ENCODE results near the gene KCNS3. TPM values are rescaled to one million over a fixed set of nuclear protein-coding genes. Genes with fewer than 3 reads are reported as not detected.
A peak's percentile ranks its signal among the peaks of the same experiment; 100 is the strongest.

KCNS3 gene
- total RNA-seq, 2 donors from 2014 or later: not detected

DNA sequence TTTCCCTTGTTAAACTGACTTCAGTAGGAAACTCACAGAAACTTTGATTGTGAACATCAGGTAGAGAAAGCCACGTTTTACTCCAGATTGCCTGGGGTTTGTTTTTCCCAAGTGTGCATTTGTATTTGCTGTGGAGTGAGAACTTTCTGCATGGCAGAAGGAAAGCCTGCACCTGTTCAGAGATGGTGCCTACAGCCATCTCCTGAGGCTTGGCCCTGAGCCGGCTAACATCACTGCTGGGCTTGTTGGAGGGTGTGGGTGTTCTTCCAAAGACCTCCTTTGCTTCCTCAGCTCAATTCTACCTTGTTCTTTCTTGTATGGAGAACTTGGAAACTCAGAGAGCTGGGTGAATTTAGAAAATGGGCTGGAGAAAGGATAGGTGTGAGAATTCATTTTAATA is 16.1 kb downstream of the KCNS3 start:
- Mint-ChIP-seq H3K4me1 (no peaks in the 10 kb centered on the region), H3K36me3 (ENCODE audit: low read depth) (no peaks in the 10 kb centered on the region), H3K27ac (no peak overlapping the region), H3K4me3 (no peak overlapping the region), H3K27me3 (peaks cover 15% of the 10 kb centered on the region)
- no peaks in the 10 kb centered on the region for H3K9me3 ChIP-seq (ENCODE audit: control insufficient read depth, low read length, poor library complexity, severe bottlenecking)
- ATAC-seq: no peak
- DNase-seq: no peak

DNA sequence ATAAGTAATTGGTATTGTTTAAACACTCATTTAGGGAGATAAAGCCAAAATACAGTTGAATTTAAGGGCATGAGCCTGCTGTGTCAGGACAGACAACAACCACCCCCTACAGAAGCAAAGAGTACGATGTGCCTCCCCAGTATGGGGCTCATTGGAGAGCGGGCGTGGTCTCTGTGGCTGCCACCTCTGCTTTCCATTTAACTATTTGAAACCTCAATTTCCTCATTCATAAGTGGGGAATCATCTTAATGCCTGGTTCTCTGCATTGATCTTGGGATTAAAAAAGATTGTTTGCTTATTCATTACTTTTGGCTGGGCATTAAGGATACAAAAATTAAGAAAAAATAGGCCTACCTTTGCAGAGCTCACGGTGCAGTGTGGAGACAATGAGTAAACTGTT is 21.4 kb downstream of the KCNS3 start:
- Mint-ChIP-seq H3K36me3 (ENCODE audit: low read depth) (peaks cover 2% of the 10 kb centered on the region), H3K27me3 (peaks cover 15% of the 10 kb centered on the region), H3K27ac (no peak overlapping the region), H3K4me1 (no peaks in the 10 kb centered on the region), H3K4me3 (no peak overlapping the region)
- ATAC-seq (no peak), DNase-seq (no peak)
- H3K9me3 ChIP-seq (ENCODE audit: control insufficient read depth, low read length, poor library complexity, severe bottlenecking): no peaks in the 10 kb centered on the region

DNA sequence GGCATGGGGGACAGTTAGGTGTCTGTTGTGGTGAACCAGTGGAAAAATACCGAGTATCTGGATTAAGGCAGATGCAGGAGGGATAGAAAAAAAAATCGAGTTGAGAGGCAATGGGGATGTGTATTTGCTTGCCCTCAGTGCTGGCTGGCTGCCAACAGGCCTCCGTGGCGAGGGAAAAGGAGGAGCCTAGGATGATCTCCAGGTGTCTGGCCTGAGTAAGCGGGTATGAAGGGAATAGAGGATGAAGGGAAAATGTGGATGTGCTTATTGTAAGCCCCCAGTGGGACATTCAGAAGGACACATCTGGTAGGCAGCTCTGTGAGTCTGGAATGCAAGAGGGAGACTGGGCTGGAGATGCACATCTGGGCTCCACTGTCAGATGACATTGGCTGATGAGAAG is 22.8 kb downstream of the KCNS3 start:
- peaks cover 2% of the 10 kb centered on the region for H3K36me3 Mint-ChIP-seq (ENCODE audit: low read depth)
- no peak overlapping the region for H3K4me3 Mint-ChIP-seq
- ATAC-seq (no peak), DNase-seq (no peak)
- peaks cover 15% of the 10 kb centered on the region for H3K27me3 Mint-ChIP-seq
- H3K9me3 ChIP-seq (ENCODE audit: control insufficient read depth, low read length, poor library complexity, severe bottlenecking): no peaks in the 10 kb centered on the region
- H3K4me1 Mint-ChIP-seq: no peaks in the 10 kb centered on the region
- H3K27ac Mint-ChIP-seq: no peak overlapping the region

DNA sequence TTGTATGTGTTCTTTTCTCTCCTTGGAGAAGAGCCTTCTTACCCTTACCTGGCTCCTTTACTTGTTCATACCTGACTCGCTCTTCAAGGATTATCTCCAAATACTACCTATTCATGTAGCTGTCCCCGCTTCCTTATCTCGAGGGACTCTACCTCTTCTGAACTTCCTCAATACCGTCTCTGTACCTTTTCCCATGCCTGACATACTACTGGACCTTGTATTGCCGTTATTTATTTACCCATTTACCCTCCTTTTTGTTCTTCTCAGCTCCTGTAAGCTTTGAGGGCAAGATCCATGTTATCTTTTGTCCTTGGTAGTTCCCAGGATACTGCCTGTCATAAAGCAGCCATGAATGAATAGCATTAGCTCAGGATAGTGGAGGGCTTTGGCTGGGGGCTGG is 32.5 kb downstream of the KCNS3 start:
- ATAC-seq (no peak), DNase-seq (no peak)
- Mint-ChIP-seq H3K27me3 (peaks cover 16% of the 10 kb centered on the region), H3K4me1 (no peaks in the 10 kb centered on the region), H3K4me3 (no peak overlapping the region), H3K36me3 (ENCODE audit: low read depth) (no peaks in the 10 kb centered on the region), H3K27ac (no peak overlapping the region)
- no peaks in the 10 kb centered on the region for H3K9me3 ChIP-seq (ENCODE audit: control insufficient read depth, low read length, poor library complexity, severe bottlenecking)

DNA sequence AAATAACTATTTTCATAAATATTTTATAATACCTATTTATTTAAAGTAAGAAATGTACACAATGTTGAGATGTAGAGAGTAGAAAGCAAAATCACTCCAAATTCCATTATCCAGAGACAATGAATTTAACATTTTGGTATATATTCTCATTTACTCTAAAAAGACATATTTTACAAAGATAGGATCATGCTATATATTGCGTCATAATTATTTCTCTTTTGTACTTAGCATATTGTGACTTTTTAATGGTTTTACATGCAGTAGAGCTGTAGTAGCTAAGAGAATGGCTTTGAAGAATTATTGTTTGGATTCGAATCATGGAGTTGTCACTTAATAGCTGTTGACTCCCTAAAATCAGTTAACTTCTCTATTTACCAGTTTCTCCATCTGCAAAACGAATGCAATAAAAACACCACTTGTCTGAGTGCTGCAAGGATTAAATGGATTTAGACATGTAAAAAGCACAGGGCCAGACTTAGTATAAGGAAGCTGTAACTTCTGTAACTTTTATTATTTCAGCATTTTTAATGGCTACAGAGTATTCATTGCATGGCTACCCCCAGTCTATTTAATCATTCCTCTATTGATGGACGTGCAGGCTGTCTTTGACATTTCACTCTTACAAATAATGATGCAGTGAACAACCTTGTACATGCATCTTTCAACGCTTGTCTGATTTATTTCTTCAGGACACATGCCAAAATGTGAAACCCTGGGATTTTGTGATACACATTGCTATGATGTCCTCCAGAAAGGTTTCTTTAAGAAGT is 33.2 kb downstream of the KCNS3 start:
- ATAC-seq (no peak), DNase-seq (no peak)
- Mint-ChIP-seq H3K4me3 (no peak overlapping the region), H3K27ac (no peak overlapping the region), H3K4me1 (no peaks in the 10 kb centered on the region), H3K27me3 (peaks cover 16% of the 10 kb centered on the region), H3K36me3 (ENCODE audit: low read depth) (no peaks in the 10 kb centered on the region)
- H3K9me3 ChIP-seq (ENCODE audit: control insufficient read depth, low read length, poor library complexity, severe bottlenecking): no peaks in the 10 kb centered on the region

DNA sequence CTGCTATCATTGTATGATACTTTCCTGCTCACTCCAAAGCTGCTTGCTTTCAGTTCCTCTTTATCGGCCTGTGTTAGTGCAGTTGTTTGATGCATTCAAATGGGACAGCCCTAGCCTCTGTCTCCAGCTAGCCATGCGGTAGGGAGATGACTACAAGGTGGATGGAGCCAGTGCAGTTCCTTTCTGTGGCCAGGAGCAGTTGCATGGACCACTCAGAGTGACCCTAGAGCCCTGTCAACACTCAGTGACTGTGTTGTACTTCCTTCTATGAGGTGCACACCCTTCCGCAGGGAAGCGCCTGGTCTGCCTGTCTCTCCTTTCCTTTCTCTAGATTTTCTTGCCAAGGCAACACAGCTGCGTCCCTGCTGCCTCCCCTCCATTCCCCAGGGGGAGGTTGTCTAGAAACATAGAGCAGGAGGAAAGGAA is 33.8 kb downstream of the KCNS3 start:
- H3K4me1 Mint-ChIP-seq: no peaks in the 10 kb centered on the region
- no peak overlapping the region for H3K27ac Mint-ChIP-seq
- ATAC-seq (peak; percentile 44), DNase-seq (no peak)
- no peaks in the 10 kb centered on the region for H3K9me3 ChIP-seq (ENCODE audit: control insufficient read depth, low read length, poor library complexity, severe bottlenecking)
- no peak overlapping the region for H3K4me3 Mint-ChIP-seq
- no peaks in the 10 kb centered on the region for H3K36me3 Mint-ChIP-seq (ENCODE audit: low read depth)
- peaks cover 17% of the 10 kb centered on the region for H3K27me3 Mint-ChIP-seq

DNA sequence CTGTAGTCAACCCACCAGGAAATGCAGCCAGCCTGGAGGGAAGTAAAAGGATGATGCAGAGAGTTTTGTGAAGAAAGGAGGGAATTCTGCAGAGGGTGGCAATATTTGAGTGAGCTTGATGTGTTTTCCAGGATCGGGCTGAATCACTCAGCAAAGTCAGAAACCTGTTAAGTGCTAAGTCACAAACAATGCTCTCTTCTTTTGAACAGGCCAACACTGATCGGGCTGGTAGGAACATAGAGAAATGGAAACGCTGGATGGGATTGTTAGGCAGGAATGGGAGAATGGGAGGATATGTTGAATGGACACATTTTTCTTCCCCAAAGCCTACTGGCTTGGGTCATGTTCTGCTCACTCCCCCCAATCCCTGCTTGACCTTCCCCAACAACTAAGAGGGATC is 36.6 kb downstream of the KCNS3 start:
- Mint-ChIP-seq H3K4me1 (peaks cover 2% of the 10 kb centered on the region), H3K36me3 (ENCODE audit: low read depth) (no peaks in the 10 kb centered on the region), H3K27ac (no peak overlapping the region)

DNA sequence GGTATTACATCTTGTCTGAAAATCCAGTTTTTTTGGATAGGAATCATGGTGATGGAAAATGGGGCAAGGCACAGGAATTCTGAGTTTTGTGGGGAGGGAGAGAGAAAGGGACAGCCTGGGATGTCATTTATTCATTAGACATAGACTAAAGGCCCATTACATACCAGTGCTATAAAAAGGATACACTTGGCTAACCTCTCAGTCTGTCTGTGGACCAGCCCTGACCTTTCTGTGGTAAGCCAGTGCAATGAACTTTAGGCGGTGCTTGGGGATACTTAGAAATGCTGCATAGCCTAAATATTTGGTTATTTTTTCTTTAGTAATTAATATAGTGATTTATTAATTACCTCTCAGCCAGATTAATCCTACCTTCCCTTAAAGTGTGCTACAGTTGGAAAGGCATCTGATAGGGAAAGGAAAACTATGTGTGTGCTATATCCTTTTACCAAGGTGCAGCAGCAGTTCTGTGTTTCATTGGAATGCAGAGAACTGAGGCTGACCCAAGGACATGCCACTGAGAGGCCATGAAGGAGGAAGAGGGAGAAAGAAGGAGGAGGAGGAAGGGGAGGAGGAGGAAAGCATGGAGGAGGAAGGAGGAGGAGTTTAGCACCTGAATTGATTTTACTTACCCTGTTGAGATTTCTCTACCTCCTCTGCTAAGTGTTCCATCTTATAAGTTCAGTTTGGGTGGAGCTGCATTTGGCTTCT is 37.5 kb downstream of the KCNS3 start:
- Mint-ChIP-seq H3K27ac (no peak overlapping the region), H3K4me3 (no peak overlapping the region), H3K27me3 (peaks cover 28% of the 10 kb centered on the region), H3K36me3 (ENCODE audit: low read depth) (no peaks in the 10 kb centered on the region), H3K4me1 (peaks cover 2% of the 10 kb centered on the region)
- no peak for DNase-seq
- H3K9me3 ChIP-seq (ENCODE audit: control insufficient read depth, low read length, poor library complexity, severe bottlenecking): no peaks in the 10 kb centered on the region
- no peak for ATAC-seq

More for the DNA sequence above, 36.6 kb downstream of the KCNS3 start:
- H3K4me3 Mint-ChIP-seq: no peak overlapping the region
- DNase-seq: no peak
- peaks cover 28% of the 10 kb centered on the region for H3K27me3 Mint-ChIP-seq
- H3K9me3 ChIP-seq (ENCODE audit: control insufficient read depth, low read length, poor library complexity, severe bottlenecking): no peaks in the 10 kb centered on the region
- ATAC-seq: no peak

DNA sequence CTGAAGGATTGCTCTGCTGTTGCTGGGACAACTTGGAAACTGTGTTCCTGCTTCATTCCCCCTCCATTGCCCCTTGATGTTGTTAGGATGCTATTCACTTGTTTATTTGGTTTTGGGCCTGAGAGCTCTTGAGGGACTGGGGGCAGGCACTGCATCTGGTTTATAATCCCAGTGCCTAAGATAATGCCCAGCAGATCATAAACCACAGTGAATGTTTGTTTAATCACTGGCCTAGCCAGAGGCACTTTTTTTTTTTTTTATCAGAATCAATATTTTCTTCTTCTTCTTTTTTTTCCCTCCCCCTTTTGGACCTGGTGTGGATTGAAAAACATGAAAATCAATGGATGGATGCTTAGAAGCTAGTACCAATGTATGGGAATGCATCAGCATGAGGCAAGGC is 38.1 kb downstream of the KCNS3 start:
- Mint-ChIP-seq H3K27me3 (peaks cover 28% of the 10 kb centered on the region), H3K4me3 (no peak overlapping the region), H3K27ac (no peak overlapping the region), H3K4me1 (peaks cover 2% of the 10 kb centered on the region), H3K36me3 (ENCODE audit: low read depth) (no peaks in the 10 kb centered on the region)
- no peak for DNase-seq
- H3K9me3 ChIP-seq (ENCODE audit: control insufficient read depth, low read length, poor library complexity, severe bottlenecking): no peaks in the 10 kb centered on the region
- ATAC-seq: no peak

DNA sequence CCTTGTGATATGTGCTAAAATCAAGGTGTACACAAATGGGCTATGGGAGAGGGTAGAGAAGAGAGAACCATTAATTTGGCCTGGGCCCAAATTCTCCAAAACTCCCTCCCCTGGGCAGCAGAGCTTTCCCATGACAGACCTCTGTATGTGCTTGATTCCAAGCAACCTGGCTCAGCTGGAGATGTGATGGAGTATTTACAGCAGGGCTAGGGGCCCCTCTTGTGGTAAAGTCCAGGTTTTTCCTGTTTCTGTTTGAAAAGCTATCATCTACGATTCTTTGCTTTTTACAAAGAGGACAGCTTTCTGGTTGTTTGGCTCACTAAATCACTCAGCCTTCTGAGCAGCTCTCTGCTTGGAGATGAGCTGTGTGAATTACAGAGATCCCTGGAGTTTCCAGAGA is 40.3 kb downstream of the KCNS3 start:
- no peak overlapping the region for H3K27ac Mint-ChIP-seq
- H3K9me3 ChIP-seq (ENCODE audit: control insufficient read depth, low read length, poor library complexity, severe bottlenecking): no peaks in the 10 kb centered on the region
- ATAC-seq (no peak), DNase-seq (no peak)
- H3K36me3 Mint-ChIP-seq (ENCODE audit: low read depth): no peaks in the 10 kb centered on the region
- peaks cover 19% of the 10 kb centered on the region for H3K27me3 Mint-ChIP-seq
- no peak overlapping the region for H3K4me3 Mint-ChIP-seq
- H3K4me1 Mint-ChIP-seq: peaks cover 2% of the 10 kb centered on the region

DNA sequence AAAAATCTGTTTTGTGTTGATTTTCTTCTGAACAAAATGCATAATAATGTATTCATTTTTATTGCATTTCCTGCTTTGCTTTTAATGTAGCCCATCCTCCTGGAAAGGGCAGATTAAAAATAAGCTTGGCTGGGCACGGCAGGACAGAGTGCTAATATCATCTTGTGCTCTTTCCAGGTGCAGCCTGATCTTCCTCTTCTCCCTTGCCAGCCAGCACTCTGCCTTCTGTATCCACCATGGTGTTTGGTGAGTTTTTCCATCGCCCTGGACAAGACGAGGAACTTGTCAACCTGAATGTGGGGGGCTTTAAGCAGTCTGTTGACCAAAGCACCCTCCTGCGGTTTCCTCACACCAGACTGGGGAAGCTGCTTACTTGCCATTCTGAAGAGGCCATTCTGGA is 52.3 kb downstream of the KCNS3 start:
- no peak overlapping the region for H3K27ac Mint-ChIP-seq
- H3K36me3 Mint-ChIP-seq (ENCODE audit: low read depth): no peaks in the 10 kb centered on the region
- DNase-seq: no peak
- peaks cover 8% of the 10 kb centered on the region for H3K27me3 Mint-ChIP-seq
- H3K9me3 ChIP-seq (ENCODE audit: control insufficient read depth, low read length, poor library complexity, severe bottlenecking): no peaks in the 10 kb centered on the region
- H3K4me3 Mint-ChIP-seq: no peak overlapping the region
- no peak for ATAC-seq
- no peaks in the 10 kb centered on the region for H3K4me1 Mint-ChIP-seq

DNA sequence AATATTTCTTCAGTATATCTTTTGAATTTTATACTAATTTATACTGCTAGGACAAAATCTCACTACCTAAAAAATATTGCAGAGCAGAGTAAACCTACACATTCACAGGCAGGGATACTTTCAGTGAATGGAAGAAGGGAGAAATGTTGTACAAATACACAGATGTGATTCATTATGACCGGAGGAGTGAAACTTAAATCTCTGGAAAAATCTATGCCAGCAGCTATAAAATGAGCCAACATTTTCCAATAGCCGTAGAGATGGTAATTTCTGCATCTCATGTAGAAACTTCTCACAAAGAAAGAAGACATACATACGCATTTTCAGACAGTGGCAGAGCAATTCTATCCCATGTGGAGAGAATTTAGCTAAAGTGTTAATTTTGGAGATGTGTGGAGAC is 54.8 kb downstream of the KCNS3 start:
- ATAC-seq (no peak), DNase-seq (no peak)
- no peaks in the 10 kb centered on the region for H3K9me3 ChIP-seq (ENCODE audit: control insufficient read depth, low read length, poor library complexity, severe bottlenecking)
- no peaks in the 10 kb centered on the region for H3K36me3 Mint-ChIP-seq (ENCODE audit: low read depth)
- peaks cover 8% of the 10 kb centered on the region for H3K27me3 Mint-ChIP-seq
- H3K27ac Mint-ChIP-seq: no peak overlapping the region
- H3K4me3 Mint-ChIP-seq: no peak overlapping the region
- no peaks in the 10 kb centered on the region for H3K4me1 Mint-ChIP-seq

DNA sequence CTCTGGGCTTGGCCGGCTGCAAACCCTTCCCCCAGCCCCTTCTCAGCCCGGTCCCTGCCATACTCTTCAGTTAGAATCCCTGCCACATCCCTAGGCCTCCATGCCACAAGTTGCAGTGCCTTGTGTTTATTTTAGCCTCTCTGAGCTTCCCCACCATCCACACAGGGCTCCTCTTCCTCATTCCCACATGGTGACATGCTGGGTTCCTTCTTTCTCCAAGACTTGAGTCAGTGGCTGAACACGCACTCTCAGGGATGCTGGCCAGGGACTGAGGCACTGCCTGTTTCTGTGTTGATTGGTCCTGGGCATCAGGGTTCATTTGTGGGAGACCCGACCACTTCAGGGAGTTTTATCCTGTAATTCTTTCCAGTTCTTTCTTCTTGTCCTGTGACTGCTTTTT is 56.3 kb downstream of the KCNS3 start:
- no peaks in the 10 kb centered on the region for H3K4me1 Mint-ChIP-seq
- H3K36me3 Mint-ChIP-seq (ENCODE audit: low read depth): no peaks in the 10 kb centered on the region
- no peaks in the 10 kb centered on the region for H3K9me3 ChIP-seq (ENCODE audit: control insufficient read depth, low read length, poor library complexity, severe bottlenecking)
- ATAC-seq (no peak), DNase-seq (no peak)
- no peak overlapping the region for H3K27ac Mint-ChIP-seq
- H3K4me3 Mint-ChIP-seq: no peak overlapping the region
- peaks cover 8% of the 10 kb centered on the region for H3K27me3 Mint-ChIP-seq
